Psoas muscle (tissue), 8 donors: Measurements from ENCODE around the gene DPYSL3. TPM values are rescaled to one million over a fixed set of nuclear protein-coding genes. Genes with fewer than 3 reads are reported as not detected.
A peak's percentile ranks its signal among the peaks of the same experiment; 100 is the strongest.

Experiments used
- ATAC-seq, 4 donors: fragments of 200-7000 bp; cut with Tn5 transposase; one replicate each; pipeline ENCODE4 v1.9.1; 2020; ENCODE audit warnings: moderate library complexity in 3 of 4, mild to moderate bottlenecking in 2 of 4
- DNase-seq, 2 donors: peaks; one replicate each; pipeline ENCODE4 v3.0.0-alpha.2; 2020
- H3K27ac ChIP-seq: fragments of 200-600 bp; one replicate; pipeline ENCODE4 v1.8.0; 2022
- H3K27me3 ChIP-seq, 3 donors: fragments of 200-600 bp in 1 of 3; one replicate each; pipeline versions ENCODE4 v1.6.1 to v1.8.0; 2013 to 2022; ENCODE audit warnings: low read length in 2 of 3, mild to moderate bottlenecking in 2 of 3, moderate library complexity in 1 of 3; ENCODE audit not compliant: insufficient read depth in 3 of 3
- H3K36me3 ChIP-seq, 2 donors: fragments of 200-600 bp in 1 of 2; one replicate each; pipeline versions ENCODE4 v1.6.1 to v1.8.0; 2013 to 2022; ENCODE audit warnings: low read depth in 1 of 2, mild to moderate bottlenecking in 1 of 2, moderate library complexity in 1 of 2; ENCODE audit not compliant: insufficient read depth in 1 of 2
- H3K4me1 ChIP-seq: fragments of 200-600 bp; one replicate; pipeline ENCODE4 v1.8.0; 2022
- H3K4me3 ChIP-seq: fragments of 200-600 bp; one replicate; pipeline ENCODE4 v1.8.0; 2022; ENCODE audit warnings: mild to moderate bottlenecking
- H3K9me3 ChIP-seq: fragments of 200-600 bp; one replicate; pipeline ENCODE4 v1.8.0; 2022
- WGBS, 3 donors: extraction: QIAGEN DNeasy Blood & Tissue Kit; methylation state at CpG; one replicate each; pipeline versions ENCODE4 v1.1.6 to v1.1.7; 2013; 5-methylcytosine and 5-hydroxymethylcytosine counted together
- intact Hi-C, 2 donors: fragments of 100-400 bp; cut with DNase I; formaldehyde crosslinking; loops; one replicate each; pipeline versions ENCODE4 v1.11.0 to v1.14.2; 2022
- polyA plus RNA-seq, 3 donors: library from polyadenylated mRNA; stranded (reverse); fragments of 200-250 nt; gene quantifications; one replicate each; pipeline ENCODE4 v1.2.3, GENCODE V29; 2013
- total RNA-seq, 4 donors: library from RNA; stranded (reverse); fragmentation: NEBNext Ultra II Directional in 2 of 4; extraction: Animal tissue kit (Norgen Biotek cat#: 25700) in 2 of 4; gene quantifications; one replicate each; pipeline versions ENCODE4 v1.2.1 to v1.2.4, GENCODE V29; 2021 to 2023
- TF ChIP-seq, protein P1 (sequence below): fragments of 200-600 bp; IDR thresholded peaks from one replicate; pipeline ENCODE4 v1.8.0; 2022; ENCODE audit warnings: antibody characterized with exemption
- donor health status: healthy with polysubstance abuse.
- donor health status: DM: no; HTN: no; CAD: no; lungs with moderate emphysema.
- donor health status: Bipolar disorder and iron deficiency.
- donor health status: healthy.
- donor health status: DM: yes; HTN: yes; CAD: no.
- donor health status: DM: no; HTN: no; CAD: no.
- donor health status: DM: no; HTN: no; CAD: no.
- donor health status: DM: yes; HTN: yes; CAD: no.

DPYSL3 gene
- total and polyA plus RNA-seq, 7 donors: 8.8 to 58.5 (median 18.0) TPM

DNA sequence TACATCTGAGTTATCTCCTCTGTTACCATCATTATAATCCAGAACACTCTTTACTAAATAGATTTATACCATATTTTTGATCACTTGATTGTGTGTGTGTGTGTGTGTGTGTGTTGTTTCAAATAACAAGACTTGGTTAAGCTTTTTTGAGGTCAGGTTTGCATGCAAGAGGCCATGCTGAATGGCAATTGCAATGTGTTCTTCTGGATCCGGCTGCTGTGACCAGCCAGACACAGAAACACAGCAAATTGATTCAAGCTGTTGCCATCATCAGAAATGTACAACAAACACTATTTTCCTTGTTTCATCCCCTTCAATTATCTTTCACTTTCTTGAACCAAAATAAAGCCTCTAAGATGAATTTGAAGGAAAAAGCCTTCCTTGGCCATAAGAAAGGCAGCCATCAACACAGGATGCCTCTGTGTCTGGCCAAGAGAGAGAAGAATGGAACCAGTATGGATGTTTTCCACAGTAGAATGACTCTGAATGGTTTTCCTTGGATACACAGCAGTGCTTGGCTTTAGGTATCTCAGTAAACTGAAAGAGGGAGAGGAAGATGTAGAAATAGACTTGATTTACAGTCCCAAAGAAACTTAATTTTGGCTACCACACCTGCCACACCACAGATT is 53.9 kb downstream of the DPYSL3 start:
- Histone ChIP-seq H3K36me3 (no peaks in the 10 kb centered on the region), H3K9me3 (no peaks in the 10 kb centered on the region), H3K27ac (peak overlapping the region; percentile 79), H3K4me3 (peak overlapping the region; percentile 77), H3K4me1 (peaks cover 17% of the 10 kb centered on the region), H3K27me3 (peaks cover 0 to 7% (median 0%) of the 10 kb centered on the region in 3 donors)
- DNase-seq (no peak), ATAC-seq (no peak)
- intact Hi-C loops: loop anchor here in 1 of 2 donors (2.0 kb wide), 1 partner anchor 53 kb away; no protein-coding TSS in a partner anchor
- WGBS, 3 donors: 30 to 58% (median 39%) methylated on average over 1 of the region's 1 CpG
- TF ChIP-seq, protein P1, sequence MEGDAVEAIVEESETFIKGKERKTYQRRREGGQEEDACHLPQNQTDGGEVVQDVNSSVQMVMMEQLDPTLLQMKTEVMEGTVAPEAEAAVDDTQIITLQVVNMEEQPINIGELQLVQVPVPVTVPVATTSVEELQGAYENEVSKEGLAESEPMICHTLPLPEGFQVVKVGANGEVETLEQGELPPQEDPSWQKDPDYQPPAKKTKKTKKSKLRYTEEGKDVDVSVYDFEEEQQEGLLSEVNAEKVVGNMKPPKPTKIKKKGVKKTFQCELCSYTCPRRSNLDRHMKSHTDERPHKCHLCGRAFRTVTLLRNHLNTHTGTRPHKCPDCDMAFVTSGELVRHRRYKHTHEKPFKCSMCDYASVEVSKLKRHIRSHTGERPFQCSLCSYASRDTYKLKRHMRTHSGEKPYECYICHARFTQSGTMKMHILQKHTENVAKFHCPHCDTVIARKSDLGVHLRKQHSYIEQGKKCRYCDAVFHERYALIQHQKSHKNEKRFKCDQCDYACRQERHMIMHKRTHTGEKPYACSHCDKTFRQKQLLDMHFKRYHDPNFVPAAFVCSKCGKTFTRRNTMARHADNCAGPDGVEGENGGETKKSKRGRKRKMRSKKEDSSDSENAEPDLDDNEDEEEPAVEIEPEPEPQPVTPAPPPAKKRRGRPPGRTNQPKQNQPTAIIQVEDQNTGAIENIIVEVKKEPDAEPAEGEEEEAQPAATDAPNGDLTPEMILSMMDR: no peak

DNA sequence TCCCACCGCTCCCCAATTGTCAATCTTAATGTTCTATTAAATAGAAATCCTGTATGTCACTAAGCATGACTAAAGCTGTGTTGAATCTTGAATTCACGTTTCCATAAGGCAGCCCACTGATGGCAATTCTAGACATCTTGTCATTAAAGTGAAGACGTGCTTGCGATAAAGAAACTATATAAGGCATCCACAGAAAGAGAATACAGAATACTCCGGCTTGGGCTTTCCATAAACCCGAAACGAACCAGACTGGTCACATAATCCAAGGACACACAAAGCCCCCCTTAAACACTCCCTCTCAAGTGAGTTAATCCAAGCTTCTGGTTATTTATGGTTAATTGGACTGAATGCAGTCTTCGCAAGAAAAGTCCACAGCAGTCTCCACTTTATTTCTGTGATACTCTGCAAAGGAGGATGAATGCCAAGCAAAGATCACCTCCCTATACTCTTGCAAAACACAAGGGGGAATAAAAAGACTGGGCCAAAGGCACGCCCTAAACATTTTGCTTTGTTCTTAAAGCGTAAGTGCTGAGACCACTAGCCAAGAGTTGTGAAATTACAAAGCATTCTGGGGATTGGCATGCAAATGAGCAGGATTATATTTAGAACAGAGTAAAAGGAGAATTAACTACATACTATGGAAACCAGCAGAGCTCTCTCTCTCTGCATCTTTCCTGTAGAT is 54.7 kb downstream of the DPYSL3 start:
- ATAC-seq: peak in 3 of 4 donors; percentile 18 to 27 (median 23)
- no peaks in the 10 kb centered on the region for H3K9me3 ChIP-seq
- peaks cover 17% of the 10 kb centered on the region for H3K4me1 ChIP-seq
- TF ChIP-seq, protein P1: no peak
- no peak for DNase-seq
- peak overlapping the region; percentile 77 for H3K4me3 ChIP-seq
- H3K36me3 ChIP-seq: no peaks in the 10 kb centered on the region
- H3K27ac ChIP-seq: peak overlapping the region; percentile 79
- WGBS, 3 donors: 37 to 41% (median 38%) methylated on average over 10 of the region's 10 CpGs
- H3K27me3 ChIP-seq: peaks cover 0 to 8% (median 0%) of the 10 kb centered on the region in 3 donors
- intact Hi-C loops: loop anchor here (1.0 to 5.0 kb wide), 4 partner anchors 54 to 122 kb away; no protein-coding TSS in a partner anchor

DNA sequence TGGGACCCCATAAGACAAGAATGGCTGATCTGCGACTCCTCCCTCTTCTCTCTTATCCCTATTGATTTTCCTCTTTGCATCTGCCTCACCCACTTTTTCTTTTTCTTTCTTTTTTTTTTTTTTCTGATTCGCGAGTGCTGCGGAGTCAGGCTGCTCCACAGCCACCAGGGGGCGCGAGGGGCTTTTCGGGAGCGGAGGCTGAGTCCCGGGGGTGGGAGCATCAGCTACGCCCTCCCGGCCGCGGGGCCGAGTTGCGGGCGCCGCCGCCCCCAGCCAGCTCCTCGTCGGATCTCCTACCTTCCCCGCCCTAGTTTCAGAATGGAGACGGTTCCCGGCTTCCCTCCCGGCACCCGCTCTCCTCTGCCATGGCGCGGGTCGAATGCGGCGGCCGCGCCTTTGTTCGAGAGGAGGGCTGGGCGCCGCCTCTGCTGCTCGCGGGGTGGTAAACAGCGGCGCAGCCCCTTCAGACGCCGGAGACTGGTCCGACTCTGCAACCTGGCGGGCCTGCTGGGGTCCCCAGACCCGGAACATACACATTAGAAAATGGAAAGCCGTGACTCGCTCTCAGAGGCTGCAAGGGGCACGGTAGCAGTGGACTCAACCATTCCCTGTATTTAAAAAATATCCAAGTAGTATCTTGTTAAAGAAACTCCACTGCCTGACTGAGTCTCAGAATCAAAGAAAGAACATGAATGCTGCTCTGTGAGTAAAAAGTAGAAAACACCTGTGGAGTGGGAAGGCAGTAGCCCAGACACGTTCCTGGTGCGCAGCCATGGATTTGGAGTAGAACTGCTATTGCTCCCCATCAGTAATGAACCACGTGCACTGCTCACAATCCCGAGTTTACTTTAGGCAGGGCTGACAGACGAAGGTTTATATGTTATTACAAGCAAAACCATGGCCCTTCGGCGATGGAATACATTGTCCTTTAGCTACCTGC is 55.7 kb downstream of the DPYSL3 start:
- peak overlapping the region; percentile 77 for H3K4me3 ChIP-seq
- H3K4me1 ChIP-seq: peaks cover 17% of the 10 kb centered on the region
- no peaks in the 10 kb centered on the region for H3K36me3 ChIP-seq
- peak overlapping the region; percentile 79 for H3K27ac ChIP-seq
- 2 to 3% (median 2%) methylated on average over 48 to 54 of the region's 54 CpGs for WGBS, 3 donors
- intact Hi-C loops: loop anchor here (1.0 to 5.0 kb wide), 4 partner anchors 55 to 123 kb away; no protein-coding TSS in a partner anchor
- ATAC-seq (peak; percentile 86 to 90 (median 88)), DNase-seq (peak; percentile 92 to 94)
- TF ChIP-seq, protein P1: peak; percentile 89
- H3K9me3 ChIP-seq: no peaks in the 10 kb centered on the region
- peaks cover 0 to 8% (median 0%) of the 10 kb centered on the region in 3 donors for H3K27me3 ChIP-seq

DNA sequence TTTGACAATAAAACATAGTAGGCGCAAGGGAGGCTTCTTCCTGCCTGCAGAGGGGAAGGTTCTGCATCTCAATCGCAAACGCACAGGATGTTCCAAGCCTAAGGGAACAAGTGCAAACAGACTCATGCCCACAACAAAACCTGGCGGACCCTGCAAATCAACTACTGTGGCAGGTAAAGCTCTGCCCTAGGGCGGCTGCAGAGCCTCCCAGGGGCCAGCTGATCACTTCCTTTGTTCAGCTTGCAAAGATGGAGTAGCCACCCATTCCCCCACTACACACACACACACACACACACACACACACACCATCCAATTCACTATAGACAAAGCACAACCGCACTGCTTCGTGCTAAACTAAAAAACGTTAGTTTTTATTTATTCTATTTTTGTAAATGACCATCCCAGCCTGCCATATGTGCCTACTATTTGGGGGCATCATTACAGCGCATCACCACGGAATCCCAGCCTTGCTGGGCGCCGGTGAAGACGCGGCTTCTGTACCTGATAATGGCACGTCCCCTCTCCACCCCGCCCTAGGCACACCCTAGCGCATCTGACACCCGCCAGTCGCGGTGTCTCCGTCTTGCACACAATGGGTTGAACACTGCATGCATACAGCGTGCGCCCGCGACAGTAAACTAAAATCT is 57.6 kb downstream of the DPYSL3 start:
- H3K9me3 ChIP-seq: no peaks in the 10 kb centered on the region
- WGBS, 3 donors: 27 to 32% (median 30%) methylated on average over 25 of the region's 25 CpGs
- H3K36me3 ChIP-seq: no peaks in the 10 kb centered on the region
- TF ChIP-seq, protein P1: no peak
- DNase-seq (no peak), ATAC-seq (no peak)
- peak overlapping the region; percentile 77 for H3K4me3 ChIP-seq
- intact Hi-C loops: loop anchor here (5.0 kb wide), 2 partner anchors 110 to 125 kb away; no protein-coding TSS in a partner anchor
- H3K27me3 ChIP-seq: peaks cover 0 to 8% (median 0%) of the 10 kb centered on the region in 3 donors
- H3K4me1 ChIP-seq: peaks cover 13% of the 10 kb centered on the region
- no peak overlapping the region for H3K27ac ChIP-seq
